Suprapubic skin (tissue), 4 donors: ENCODE results near the gene IRF4. TPM values are rescaled to one million over a fixed set of nuclear protein-coding genes. Genes with fewer than 3 reads are reported as not detected.

ENCODE experiments used
- DNase-seq, 2 donors: peaks; one replicate each; pipeline ENCODE4 v3.0.0-alpha.2; 2019; ENCODE audit warnings: low spot score in 2 of 2
- H3K27ac ChIP-seq: fragments of 200-600 bp; sonication (generic); one replicate; pipeline ENCODE4 v1.5.1; 2019
- H3K27me3 ChIP-seq: fragments of 200-600 bp; sonication (generic); one replicate; pipeline ENCODE4 v1.5.1; 2019
- H3K36me3 ChIP-seq: fragments of 200-600 bp; sonication (generic); one replicate; pipeline ENCODE4 v1.5.1; 2019
- H3K4me1 ChIP-seq: fragments of 200-600 bp; sonication (generic); one replicate; pipeline ENCODE4 v1.5.1; 2019
- H3K4me3 ChIP-seq: fragments of 200-600 bp; sonication (generic); one replicate; pipeline ENCODE4 v1.5.1; 2019; ENCODE audit warnings: mild to moderate bottlenecking
- H3K9me3 ChIP-seq: fragments of 200-600 bp; sonication (generic); one replicate; pipeline ENCODE4 v1.5.1; 2019
- EP300 ChIP-seq: sonication (generic); formaldehyde crosslinking; IDR thresholded peaks from one replicate; pipeline ENCODE4 v1.6.1; 2017; ENCODE audit warnings: antibody characterized with exemption
- POLR2A ChIP-seq, 2 donors: fragments of 450-650 bp; IDR thresholded peaks; one replicate each; pipeline ENCODE4 v1.6.1; 2017; ENCODE audit warnings: antibody characterized with exemption in 2 of 2, mild to moderate bottlenecking in 2 of 2, moderate library complexity in 2 of 2
- POLR2AphosphoS5 ChIP-seq, 3 donors: sonication (generic); formaldehyde crosslinking; IDR thresholded peaks; one replicate each; pipeline ENCODE4 v1.6.1; 2017; ENCODE audit warnings: antibody characterized with exemption in 3 of 3
- WGBS: methylation state at CpG from one replicate; pipeline ENCODE4 v1.1.5; 2018; 5-methylcytosine and 5-hydroxymethylcytosine counted together
- total RNA-seq, 4 donors: library from RNA; depleted of rRNA; stranded (reverse); fragments of >200 nt; gene quantifications; one replicate each; pipeline ENCODE4 v1.1.0, GENCODE V29; 2016
- TF ChIP-seq, protein P1 (sequence below), 2 donors: fragments of 200-600 bp in 1 of 2; fragments of 450-650 bp in 1 of 2; sonication (generic) in 1 of 2; IDR thresholded peaks; one replicate each; pipeline ENCODE4 v1.5.1; 2016 to 2019; ENCODE audit warnings: antibody characterized with exemption in 2 of 2, mild to moderate bottlenecking in 1 of 2, moderate library complexity in 1 of 2

Gene IRF4
- total RNA-seq, 4 donors from 2014 or later: 17.3 to 22.8 (median 20.4) TPM

DNA sequence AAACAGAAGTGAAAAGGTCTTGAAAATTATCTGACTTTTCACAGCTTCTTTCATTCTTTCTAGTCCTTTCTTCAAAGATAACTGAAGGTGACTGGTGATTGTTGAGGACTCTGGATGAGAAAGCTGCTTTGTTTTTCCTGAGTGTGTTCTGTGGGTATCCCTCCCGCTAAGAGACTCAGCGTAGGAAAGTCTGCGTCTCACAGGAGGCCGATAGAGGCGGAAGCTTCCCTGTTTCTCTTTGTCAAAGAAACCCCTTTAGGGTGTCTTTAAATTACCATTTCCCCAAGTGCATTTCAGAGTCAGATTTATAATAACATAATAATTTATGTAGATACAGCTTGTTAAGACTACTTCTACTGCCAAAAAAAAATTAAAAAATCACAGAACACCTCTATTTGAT is 31.2 kb upstream of the IRF4 start:
- no peak for DNase-seq
- TF ChIP-seq EP300 (no peak), POLR2AphosphoS5 (IDR thresholded peaks at IDR 0.05) (no peak), POLR2A (IDR thresholded peaks at IDR 0.05) (no peak)
- TF ChIP-seq, protein P1, sequence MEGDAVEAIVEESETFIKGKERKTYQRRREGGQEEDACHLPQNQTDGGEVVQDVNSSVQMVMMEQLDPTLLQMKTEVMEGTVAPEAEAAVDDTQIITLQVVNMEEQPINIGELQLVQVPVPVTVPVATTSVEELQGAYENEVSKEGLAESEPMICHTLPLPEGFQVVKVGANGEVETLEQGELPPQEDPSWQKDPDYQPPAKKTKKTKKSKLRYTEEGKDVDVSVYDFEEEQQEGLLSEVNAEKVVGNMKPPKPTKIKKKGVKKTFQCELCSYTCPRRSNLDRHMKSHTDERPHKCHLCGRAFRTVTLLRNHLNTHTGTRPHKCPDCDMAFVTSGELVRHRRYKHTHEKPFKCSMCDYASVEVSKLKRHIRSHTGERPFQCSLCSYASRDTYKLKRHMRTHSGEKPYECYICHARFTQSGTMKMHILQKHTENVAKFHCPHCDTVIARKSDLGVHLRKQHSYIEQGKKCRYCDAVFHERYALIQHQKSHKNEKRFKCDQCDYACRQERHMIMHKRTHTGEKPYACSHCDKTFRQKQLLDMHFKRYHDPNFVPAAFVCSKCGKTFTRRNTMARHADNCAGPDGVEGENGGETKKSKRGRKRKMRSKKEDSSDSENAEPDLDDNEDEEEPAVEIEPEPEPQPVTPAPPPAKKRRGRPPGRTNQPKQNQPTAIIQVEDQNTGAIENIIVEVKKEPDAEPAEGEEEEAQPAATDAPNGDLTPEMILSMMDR (IDR thresholded peaks at IDR 0.05): no peak
- no peak overlapping the region for H3K4me3 ChIP-seq
- H3K4me1 ChIP-seq: no peaks in the 10 kb centered on the region
- H3K9me3 ChIP-seq: peaks cover 8% of the 10 kb centered on the region
- H3K36me3 ChIP-seq: no peaks in the 10 kb centered on the region
- H3K27me3 ChIP-seq: no peaks in the 10 kb centered on the region
- WGBS: 77% methylated on average over 5 of the region's 5 CpGs
- no peak overlapping the region for H3K27ac ChIP-seq

DNA sequence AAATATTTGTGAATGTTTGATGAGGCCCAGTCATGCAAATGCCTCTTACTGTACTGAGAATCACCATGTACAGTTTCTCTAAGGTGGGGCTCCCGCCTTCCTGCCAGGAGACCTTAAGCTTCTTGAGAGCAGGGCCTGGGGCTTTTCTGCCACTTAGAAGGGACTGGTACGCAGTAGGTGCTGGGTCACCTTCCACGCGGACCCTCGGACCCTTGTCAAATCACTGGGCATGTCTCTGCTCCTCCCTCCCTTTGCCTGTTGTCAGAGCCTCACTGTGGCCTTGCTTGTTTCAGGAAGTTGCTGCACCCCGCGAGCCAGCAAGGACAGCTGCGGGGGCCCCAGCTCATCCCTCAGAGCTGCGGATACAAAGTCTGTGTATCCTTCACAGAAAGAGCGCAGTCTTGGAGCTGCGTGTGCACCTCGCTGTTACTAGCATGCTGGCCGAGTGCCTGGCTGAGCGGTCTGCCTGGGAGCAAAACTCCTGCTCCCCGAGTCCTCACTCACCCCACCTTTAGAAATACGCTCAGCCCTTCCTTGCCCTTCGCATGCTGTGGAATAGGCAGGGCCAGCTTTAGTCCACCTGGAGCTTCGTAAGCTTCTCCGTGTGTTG is 30.7 kb upstream of the IRF4 start:
- no peak for TF ChIP-seq POLR2A (IDR thresholded peaks at IDR 0.05)
- no peak for TF ChIP-seq EP300
- TF ChIP-seq, protein P1 (IDR thresholded peaks at IDR 0.05): no peak
- no peak for TF ChIP-seq POLR2AphosphoS5 (IDR thresholded peaks at IDR 0.05)
- H3K27ac ChIP-seq: no peak overlapping the region
- DNase-seq: no peak
- no peaks in the 10 kb centered on the region for H3K36me3 ChIP-seq
- no peak overlapping the region for H3K4me3 ChIP-seq
- H3K27me3 ChIP-seq: no peaks in the 10 kb centered on the region
- WGBS: 70% methylated on average over 19 of the region's 19 CpGs
- no peaks in the 10 kb centered on the region for H3K4me1 ChIP-seq
- H3K9me3 ChIP-seq: peaks cover 8% of the 10 kb centered on the region

DNA sequence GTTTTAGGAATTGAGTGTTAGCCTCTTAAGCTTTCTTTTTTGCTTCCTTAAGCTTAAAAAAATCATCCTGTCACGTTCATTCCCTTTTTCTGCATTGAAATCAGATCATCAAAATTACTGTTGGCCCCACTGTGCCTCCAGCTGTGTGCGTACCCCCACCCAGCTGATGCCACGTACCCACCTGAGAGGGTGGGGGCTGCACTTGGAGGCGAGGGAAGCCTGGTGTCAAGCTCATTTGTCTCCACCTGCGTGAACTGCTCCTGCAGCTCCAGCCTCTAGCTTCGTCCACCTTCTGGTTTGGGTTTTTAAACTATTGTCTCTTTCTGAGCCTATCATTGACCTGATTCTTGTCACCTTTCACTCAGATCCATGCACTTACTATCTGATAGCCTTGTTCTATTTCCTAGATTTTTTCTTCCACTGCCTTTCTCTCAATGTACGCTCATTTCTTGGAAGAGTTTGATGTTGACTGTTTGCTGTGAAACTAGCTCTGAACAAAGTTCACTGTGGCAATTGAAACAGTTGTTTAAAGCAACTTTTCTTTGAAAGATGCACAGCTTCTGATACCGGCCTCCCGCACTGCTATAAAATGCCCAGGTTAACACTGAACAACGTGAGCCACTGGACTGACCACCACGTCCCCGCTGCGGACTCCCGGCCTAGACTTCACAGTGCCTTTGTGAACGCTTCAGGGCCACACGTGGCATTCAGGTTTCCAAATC is 30.0 kb upstream of the IRF4 start:
- 85% methylated on average over 16 of the region's 16 CpGs for WGBS
- no peaks in the 10 kb centered on the region for H3K4me1 ChIP-seq

GRCh38 chr6:362231-362923 is 29.2 kb upstream of the IRF4 start:
- Histone ChIP-seq H3K27me3 (no peaks in the 10 kb centered on the region), H3K4me3 (no peak overlapping the region), H3K27ac (no peak overlapping the region), H3K4me1 (no peaks in the 10 kb centered on the region), H3K9me3 (peaks cover 8% of the 10 kb centered on the region), H3K36me3 (no peaks in the 10 kb centered on the region)
- TF ChIP-seq, protein P1 (IDR thresholded peaks at IDR 0.05): no peak
- TF ChIP-seq EP300 (no peak), POLR2A (IDR thresholded peaks at IDR 0.05) (no peak)
- WGBS: 81% methylated on average over 14 of the region's 14 CpGs
- no peak for DNase-seq

More for the DNA sequence above, 30.0 kb upstream of the IRF4 start:
- Histone ChIP-seq H3K27me3 (no peaks in the 10 kb centered on the region), H3K9me3 (peaks cover 8% of the 10 kb centered on the region), H3K4me3 (no peak overlapping the region), H3K27ac (no peak overlapping the region), H3K36me3 (no peaks in the 10 kb centered on the region)
- TF ChIP-seq, protein P1 (IDR thresholded peaks at IDR 0.05): no peak
- TF ChIP-seq POLR2AphosphoS5 (IDR thresholded peaks at IDR 0.05) (no peak), EP300 (no peak), POLR2A (IDR thresholded peaks at IDR 0.05) (no peak)
- DNase-seq: no peak

- DNase-seq: no peak
- Histone ChIP-seq H3K27me3 (peaks cover under 1% of the 10 kb centered on the region), H3K4me1 (no peaks in the 10 kb centered on the region), H3K36me3 (no peaks in the 10 kb centered on the region), H3K9me3 (peaks cover 8% of the 10 kb centered on the region), H3K27ac (no peak overlapping the region), H3K4me3 (no peak overlapping the region)
- no peak for TF ChIP-seq EP300
- TF ChIP-seq, protein P1 (IDR thresholded peaks at IDR 0.05): no peak
- TF ChIP-seq POLR2A (IDR thresholded peaks at IDR 0.05): no peak
- TF ChIP-seq POLR2AphosphoS5 (IDR thresholded peaks at IDR 0.05): no peak
- WGBS: 75% methylated on average over 5 of the region's 5 CpGs
These were observed 28.7 kb upstream of the IRF4 start for GRCh38 chr6:362924-363249.
